CD4-positive, alpha-beta T cell (primary cell): Measurements from ENCODE around the gene ASIC3. TPM values are rescaled to one million over a fixed set of nuclear protein-coding genes. Genes with fewer than 3 reads are reported as not detected.

Experiments
- ATAC-seq: fragments of 200-7000 bp; cut with Tn5 transposase; one replicate; pipeline ENCODE4 v1.10.0; 2022; ENCODE audit warnings: mild to moderate bottlenecking; ENCODE audit not compliant: poor library complexity
- CTCF ChIA-PET: fragments of 350-600 bp; sonication (Branson Sonifier 250); formaldehyde crosslinking; loops from one replicate; lab custom pipeline; 2021; ENCODE audit warnings: antibody characterized with exemption, inconsistent platforms; lab: Charles Lee
- POLR2A ChIA-PET: fragments of 350-600 bp; sonication (Branson Sonifier 250); formaldehyde crosslinking; loops from one replicate; lab custom pipeline; 2021; ENCODE audit warnings: antibody characterized with exemption, inconsistent platforms; lab: Charles Lee
- DNase-seq, 14 experiments: peaks; one replicate each; pipeline ENCODE4 v3.0.0-alpha.2; 2013 to 2020; ENCODE audit warnings: mixed read lengths in 2 of 14
- H3K27ac ChIP-seq, 2 donors: one replicate each; pipeline versions ENCODE4 v1.5.1 to v1.7.0; 2013; ENCODE audit warnings: low read length in 2 of 2, low read depth in 1 of 2, mild to moderate bottlenecking in 1 of 2
- H3K27me3 ChIP-seq, 2 experiments: 1 replicate in 1 of 2; 2 replicates in 1 of 2; pipeline versions ENCODE4 v1.6.1 to v1.7.0; 2013; ENCODE audit warnings: low read length in 2 of 2, control low read depth in 1 of 2, mild to moderate bottlenecking in 1 of 2, moderate library complexity in 1 of 2; ENCODE audit not compliant: insufficient read depth in 2 of 2, control insufficient read depth in 1 of 2
- H3K36me3 ChIP-seq: one replicate; pipeline ENCODE4 v1.6.1; 2013; ENCODE audit warnings: low read length, control low read depth; ENCODE audit not compliant: insufficient read depth
- H3K4me1 ChIP-seq: one replicate; pipeline ENCODE4 v1.6.1; 2013; ENCODE audit warnings: low read length, control low read depth; ENCODE audit not compliant: insufficient read depth
- H3K4me3 ChIP-seq: one replicate; pipeline ENCODE4 v1.5.1; 2013; ENCODE audit warnings: mild to moderate bottlenecking, low read length, moderate library complexity
- H3K9me3 ChIP-seq, 2 experiments: 1 replicate in 1 of 2; 2 replicates in 1 of 2; pipeline versions ENCODE4 v1.6.1 to v1.7.0; 2013; ENCODE audit warnings: low read length in 2 of 2, mild to moderate bottlenecking in 2 of 2, control low read depth in 1 of 2, moderate library complexity in 1 of 2; ENCODE audit not compliant: control insufficient read depth in 1 of 2, insufficient read depth in 1 of 2
- H3K27ac Mint-ChIP-seq: one replicate; pipeline ENCODE4 v1.8.0; 2020; ENCODE audit warnings: mixed read lengths
- H3K27me3 Mint-ChIP-seq: one replicate; pipeline ENCODE4 v1.8.0; 2021; ENCODE audit warnings: mixed read lengths
- H3K36me3 Mint-ChIP-seq: one replicate; pipeline ENCODE4 v1.8.0; 2021; ENCODE audit warnings: low read depth, mixed read lengths
- H3K4me1 Mint-ChIP-seq: one replicate; pipeline ENCODE4 v1.8.0; 2021; ENCODE audit warnings: low read depth, mixed read lengths
- H3K4me3 Mint-ChIP-seq: one replicate; pipeline ENCODE4 v1.8.0; 2020; ENCODE audit warnings: mild to moderate bottlenecking, mixed read lengths
- H3K9me3 Mint-ChIP-seq: one replicate; pipeline ENCODE4 v1.8.0; 2020; ENCODE audit warnings: mixed read lengths
- intact Hi-C, 2 experiments: fragments of 100-400 bp; cut with DNase I in 1 of 2; cut with micrococcal nuclease in 1 of 2; formaldehyde crosslinking; loops; one replicate each; pipeline versions ENCODE4 v1.15.1 to v1.9.0; 2023 to 2025; cut with DNase I, micrococcal nuclease
- total RNA-seq, 174 experiments: library from RNA in 2 of 174; stranded (reverse) in 2 of 174; gene quantifications; one replicate each; pipeline ENCODE4 v1.2.3 and lab custom pipeline; 2021 to 2026
- TF ChIP-seq, protein P1 (sequence below): fragments of 200-600 bp; IDR thresholded peaks from one replicate; pipeline ENCODE4 v1.8.0; 2022; ENCODE audit warnings: antibody characterized with exemption, mild to moderate bottlenecking

The ASIC3 gene
- total RNA-seq, 2 experiments from 2014 or later = 13.8 to 15.2 TPM

DNA sequence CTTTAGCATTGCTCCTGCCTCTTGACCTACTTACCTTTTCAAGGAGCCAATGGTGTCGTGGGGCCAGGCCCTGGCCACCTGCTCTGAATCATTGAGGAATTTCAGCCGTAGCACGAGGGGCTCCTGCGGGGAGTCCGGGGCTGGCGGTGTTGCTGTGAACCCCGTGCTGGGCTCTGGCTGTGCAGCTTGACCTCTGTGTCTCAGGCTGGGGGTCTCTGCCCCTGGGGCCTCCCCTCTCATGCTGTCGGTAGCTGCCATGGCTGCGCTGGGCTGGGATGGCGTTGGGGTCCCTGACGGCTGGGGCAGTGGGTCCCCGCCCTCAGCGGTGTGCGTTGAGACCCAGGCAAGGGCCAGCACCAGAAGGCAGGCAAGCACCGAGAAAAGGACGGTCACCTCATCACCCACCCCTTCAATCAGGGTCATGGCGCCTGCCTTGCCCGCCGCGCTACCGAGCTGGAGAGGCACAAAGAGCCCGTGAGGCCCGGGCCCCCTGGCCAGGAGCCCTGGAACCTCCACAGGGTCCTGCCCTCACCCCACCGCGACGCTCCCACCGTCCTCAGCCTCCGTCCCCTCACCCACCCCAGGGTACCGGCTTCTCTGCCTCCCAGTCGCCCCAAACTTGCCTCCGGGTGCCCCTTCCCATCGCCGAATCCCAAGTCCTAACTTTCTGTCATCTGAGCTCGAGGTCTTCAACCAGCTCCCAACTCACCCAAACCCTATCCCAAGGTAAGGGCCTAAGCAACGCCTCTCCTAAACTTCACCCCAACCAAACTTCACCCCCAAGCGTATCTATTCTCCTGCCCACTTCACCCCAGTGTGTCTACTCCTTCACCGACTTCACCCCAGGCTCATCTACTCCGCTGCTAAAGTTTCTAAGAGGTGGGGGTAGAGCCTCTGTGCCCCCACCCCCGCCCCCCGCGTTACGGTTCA lies 34.1 kb downstream of the ASIC3 start:
- POLR2A ChIA-PET = interaction anchor here (0.6 to 1.6 kb wide), 3 partner anchors 25 to 65 kb away, joined by 4 to 8 read pairs (median 5); partner anchors contain the start of genes ABCB8 and CDK5

DNA sequence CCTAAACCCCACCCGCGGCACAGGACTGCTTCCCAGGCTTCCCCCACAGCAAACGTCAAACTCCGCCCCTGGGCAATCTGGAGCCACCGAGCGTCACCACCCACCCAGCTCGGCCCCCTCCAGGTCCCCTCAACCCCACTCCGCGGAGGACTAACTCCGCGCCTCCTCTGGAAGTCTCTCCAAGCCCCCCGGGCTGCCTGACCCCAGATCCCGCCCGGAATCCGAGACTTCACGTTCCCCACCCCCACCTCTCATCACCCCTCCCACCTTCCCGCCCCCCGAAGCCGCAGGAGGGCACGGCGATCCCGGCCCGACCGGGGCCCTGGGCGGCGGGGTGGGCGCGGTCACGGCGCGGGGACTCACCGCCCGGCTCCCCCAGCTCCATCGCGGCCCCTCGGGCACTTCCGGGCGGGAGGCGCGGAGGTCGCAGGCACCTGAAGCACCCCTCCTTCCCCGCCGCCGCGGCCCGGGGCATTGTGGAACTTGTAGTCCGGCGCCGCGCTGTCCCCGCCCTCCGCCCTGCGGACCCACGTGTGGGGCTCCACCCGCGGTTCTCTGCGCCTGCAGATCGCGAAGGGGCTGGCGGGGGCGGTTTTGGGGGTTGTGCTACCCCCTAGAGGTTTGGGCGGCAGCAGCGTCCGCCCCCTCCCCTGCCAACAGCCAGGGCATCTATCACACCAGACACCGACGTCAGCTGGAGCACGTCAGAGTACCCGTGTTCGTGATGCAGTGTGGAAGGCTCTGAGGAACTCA lies 34.9 kb downstream of the ASIC3 start, which contains the start of gene TMUB1:
Gene TMUB1, minus strand, starts transcription at position 423 of the 753 bp plus-strand sequence. CDS start 930 bp downstream, outside the sequence.
- DNase-seq = peak; percentile 72 to 95 (median 84)
- ChIA-PET POLR2A (interaction anchor here (0.6 to 1.6 kb wide), 4 partner anchors 24 to 65 kb away, joined by 3 to 8 read pairs (median 4); partner anchors contain the start of genes ABCB8, CDK5 and SLC4A2), CTCF (interaction anchor here (0.7 to 2.6 kb wide), 8 partner anchors 23 to 120 kb away, joined by 3 to 11 read pairs (median 4); partner anchors contain the start of gene ABCB8)
- Histone ChIP-seq H3K27ac (peak within 1 kb of the TSS; percentile 63 to 80), H3K27me3 (no peaks in the 10 kb centered on the region), H3K9me3 (peaks cover 0 to 3% of the 10 kb centered on the region in 2 experiments), H3K4me3 (peak within 1 kb of the TSS; percentile 79), H3K4me1 (peaks cover 72% of the 10 kb centered on the region), H3K36me3 (peaks cover 5% of the 10 kb centered on the region)
- Mint-ChIP-seq H3K27ac (peak within 1 kb of the TSS; percentile 85), H3K9me3 (no peaks in the 10 kb centered on the region), H3K4me1 (peaks cover 48% of the 10 kb centered on the region), H3K27me3 (peaks cover 4% of the 10 kb centered on the region), H3K4me3 (peak within 1 kb of the TSS; percentile 90), H3K36me3 (peaks cover 18% of the 10 kb centered on the region)
- intact Hi-C loops = loop anchor here (1.0 to 10.0 kb wide), 5 partner anchors 25 to 1371 kb away; partner anchors contain the start of genes ABCB8 (in 1 of the 2), KCNH2 (in 1 of the 2) and ZNF862 (in 1 of the 2)
- ATAC-seq = peak; percentile 66
- TF ChIP-seq, protein P1, sequence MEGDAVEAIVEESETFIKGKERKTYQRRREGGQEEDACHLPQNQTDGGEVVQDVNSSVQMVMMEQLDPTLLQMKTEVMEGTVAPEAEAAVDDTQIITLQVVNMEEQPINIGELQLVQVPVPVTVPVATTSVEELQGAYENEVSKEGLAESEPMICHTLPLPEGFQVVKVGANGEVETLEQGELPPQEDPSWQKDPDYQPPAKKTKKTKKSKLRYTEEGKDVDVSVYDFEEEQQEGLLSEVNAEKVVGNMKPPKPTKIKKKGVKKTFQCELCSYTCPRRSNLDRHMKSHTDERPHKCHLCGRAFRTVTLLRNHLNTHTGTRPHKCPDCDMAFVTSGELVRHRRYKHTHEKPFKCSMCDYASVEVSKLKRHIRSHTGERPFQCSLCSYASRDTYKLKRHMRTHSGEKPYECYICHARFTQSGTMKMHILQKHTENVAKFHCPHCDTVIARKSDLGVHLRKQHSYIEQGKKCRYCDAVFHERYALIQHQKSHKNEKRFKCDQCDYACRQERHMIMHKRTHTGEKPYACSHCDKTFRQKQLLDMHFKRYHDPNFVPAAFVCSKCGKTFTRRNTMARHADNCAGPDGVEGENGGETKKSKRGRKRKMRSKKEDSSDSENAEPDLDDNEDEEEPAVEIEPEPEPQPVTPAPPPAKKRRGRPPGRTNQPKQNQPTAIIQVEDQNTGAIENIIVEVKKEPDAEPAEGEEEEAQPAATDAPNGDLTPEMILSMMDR = no peak

More for the DNA sequence above, 34.1 kb downstream of the ASIC3 start:
- CTCF ChIA-PET = interaction anchor here (0.7 to 2.6 kb wide), 5 partner anchors 22 to 120 kb away, joined by 3 to 11 read pairs (median 6); partner anchors contain the start of gene ABCB8
- Histone ChIP-seq H3K4me1 (peaks cover 63% of the 10 kb centered on the region), H3K36me3 (peaks cover 5% of the 10 kb centered on the region), H3K27me3 (no peaks in the 10 kb centered on the region), H3K4me3 (peak overlapping the region; percentile 79), H3K9me3 (no peaks in the 10 kb centered on the region), H3K27ac (peak overlapping the region; percentile 63 to 80)
- H3K4me1 Mint-ChIP-seq = peaks cover 48% of the 10 kb centered on the region
- peaks cover 4% of the 10 kb centered on the region for H3K27me3 Mint-ChIP-seq
- TF ChIP-seq, protein P1 = no peak
- peak overlapping the region; percentile 90 for H3K4me3 Mint-ChIP-seq
- intact Hi-C loops = loop anchor here (1.0 to 10.0 kb wide), 5 partner anchors 24 to 1370 kb away; partner anchors contain the start of genes ABCB8 (in 1 of the 2), KCNH2 (in 1 of the 2) and ZNF862 (in 1 of the 2)
- H3K36me3 Mint-ChIP-seq = peaks cover 18% of the 10 kb centered on the region
- H3K9me3 Mint-ChIP-seq = no peaks in the 10 kb centered on the region
- H3K27ac Mint-ChIP-seq = peak overlapping the region; percentile 85
- DNase-seq (peak in 1 of 14 experiments; percentile 43), ATAC-seq (no peak)
